CD14-positive monocyte (primary cell): Measurements from ENCODE around the gene PLPPR3. TPM values are rescaled to one million over a fixed set of nuclear protein-coding genes. Genes with fewer than 3 reads are reported as not detected.

Source experiments
- DNase-seq, 3 donors: peaks; one replicate each; pipeline ENCODE4 v3.0.0-alpha.2; 2011 to 2022
- H2AFZ ChIP-seq: 2 replicates; pipeline ENCODE4 v1.6.0; 2012; ENCODE audit warnings: mild to moderate bottlenecking, low read depth, low read length, inconsistent platforms; ENCODE audit not compliant: insufficient read depth, poor library complexity, severe bottlenecking
- H3K27ac ChIP-seq, 2 donors: 1 replicate in 1 of 2; 2 replicates in 1 of 2; pipeline ENCODE4 v1.5.1; 2012 to 2013; ENCODE audit warnings: low read length in 2 of 2, control low read depth in 1 of 2, inconsistent platforms in 1 of 2, low read depth in 1 of 2, mild to moderate bottlenecking in 1 of 2
- H3K27me3 ChIP-seq, 2 donors: one replicate each; pipeline versions ENCODE4 v1.6.0 to v1.6.1; 2011 to 2013; ENCODE audit warnings: low read length in 2 of 2; ENCODE audit not compliant: control insufficient read depth in 2 of 2, insufficient read depth in 2 of 2
- H3K36me3 ChIP-seq, 2 donors: replicated peaks in 1 of 2; 1 replicate in 1 of 2; 2 replicates in 1 of 2; pipeline versions ENCODE4 v1.5.1 to v1.6.1; 2012 to 2013; ENCODE audit warnings: low read length in 2 of 2, control low read depth in 1 of 2, inconsistent platforms in 1 of 2, mild to moderate bottlenecking in 1 of 2; ENCODE audit not compliant: insufficient read depth in 2 of 2, control insufficient read depth in 1 of 2
- H3K4me1 ChIP-seq, 2 donors: 1 replicate in 1 of 2; 2 replicates in 1 of 2; pipeline versions ENCODE4 v1.5.1 to v1.6.1; 2012 to 2013; ENCODE audit warnings: low read length in 2 of 2, control low read depth in 1 of 2, inconsistent platforms in 1 of 2, mild to moderate bottlenecking in 1 of 2, moderate library complexity in 1 of 2; ENCODE audit not compliant: insufficient read depth in 2 of 2, control insufficient read depth in 1 of 2
- H3K4me2 ChIP-seq: replicated peaks from 2 replicates; pipeline ENCODE3; 2012; ENCODE audit warnings: low read length, moderate library complexity, mild to moderate bottlenecking; ENCODE audit not compliant: poor library complexity, severe bottlenecking; ENCODE audit errors: extremely low read depth
- H3K4me3 ChIP-seq, 3 experiments: fragments of 200-600 bp in 1 of 3; sonication (generic) in 1 of 3; replicated peaks in 1 of 3; 1 replicate in 2 of 3; 2 replicates in 1 of 3; pipeline ENCODE4 v1.5.1; 2011 to 2013; ENCODE audit warnings: low read length in 3 of 3, mild to moderate bottlenecking in 3 of 3, control low read depth in 2 of 3, low read depth in 2 of 3, inconsistent platforms in 1 of 3, moderate library complexity in 1 of 3
- H3K79me2 ChIP-seq: 2 replicates; pipeline ENCODE4 v1.6.0; 2012; ENCODE audit warnings: mild to moderate bottlenecking, control low read depth, inconsistent platforms, low read length, moderate library complexity; ENCODE audit not compliant: insufficient read depth
- H3K9ac ChIP-seq: 2 replicates; pipeline ENCODE4 v1.6.0; 2017; ENCODE audit warnings: low read length, mild to moderate bottlenecking; ENCODE audit not compliant: insufficient read depth, poor library complexity, severe bottlenecking
- H3K9me3 ChIP-seq, 2 donors: replicated peaks in 1 of 2; 1 replicate in 1 of 2; 2 replicates in 1 of 2; pipeline versions ENCODE4 v1.5.1 to v1.6.1; 2012 to 2013; ENCODE audit warnings: low read length in 2 of 2, control low read depth in 1 of 2; ENCODE audit not compliant: control insufficient read depth in 1 of 2, insufficient read depth in 1 of 2
- H4K20me1 ChIP-seq: 2 replicates; pipeline ENCODE4 v1.6.0; 2012; ENCODE audit warnings: mild to moderate bottlenecking, low read length, control low read depth, moderate library complexity; ENCODE audit not compliant: insufficient read depth
- H3K27ac Mint-ChIP-seq, 7 donors: one replicate each; pipeline ENCODE4 v1.8.0; 2020; ENCODE audit warnings: mild to moderate bottlenecking in 7 of 7, mixed read lengths in 7 of 7, moderate library complexity in 6 of 7, inconsistent platforms in 2 of 7
- H3K27me3 Mint-ChIP-seq, 3 donors: one replicate each; pipeline ENCODE4 v1.8.0; 2021 to 2022; ENCODE audit warnings: low read depth in 3 of 3, mild to moderate bottlenecking in 3 of 3, mixed read lengths in 3 of 3, moderate library complexity in 3 of 3, inconsistent platforms in 1 of 3
- H3K36me3 Mint-ChIP-seq, 2 donors: one replicate each; pipeline ENCODE4 v1.8.0; 2020; ENCODE audit warnings: mixed read lengths in 2 of 2, inconsistent platforms in 1 of 2, mild to moderate bottlenecking in 1 of 2
- H3K4me1 Mint-ChIP-seq: one replicate; pipeline ENCODE4 v1.8.0; 2020; ENCODE audit warnings: mild to moderate bottlenecking, mixed read lengths
- H3K4me3 Mint-ChIP-seq, 2 donors: one replicate each; pipeline ENCODE4 v1.8.0; 2020; ENCODE audit warnings: mild to moderate bottlenecking in 2 of 2, mixed read lengths in 2 of 2, moderate library complexity in 1 of 2
- H3K9me3 Mint-ChIP-seq, 7 donors: one replicate each; pipeline ENCODE4 v1.8.0; 2020 to 2022; ENCODE audit warnings: mixed read lengths in 7 of 7, mild to moderate bottlenecking in 6 of 7, moderate library complexity in 6 of 7, inconsistent platforms in 2 of 7
- CTCF ChIP-seq: fragments of 200-600 bp; IDR thresholded peaks from one replicate; pipeline ENCODE4 v1.8.0; 2022; ENCODE audit warnings: antibody characterized with exemption, mild to moderate bottlenecking
- WGBS: methylation state at CpG from one replicate; pipeline ENCODE4 v1.1.5; 2013; ENCODE audit warnings: missing lambda C conversion rate; ENCODE audit not compliant: insufficient coverage; 5-methylcytosine and 5-hydroxymethylcytosine counted together
- intact Hi-C, 2 donors: fragments of 100-400 bp; cut with micrococcal nuclease; formaldehyde crosslinking; loops; one replicate each; pipeline versions ENCODE4 v1.15.0 to v1.15.1; 2023
- polyA plus RNA-seq, 3 donors: library from polyadenylated mRNA; depleted of rRNA in 1 of 3; unstranded in 2 of 3; stranded (reverse) in 1 of 3; fragments of 300-500 nt in 2 of 3; fragments of >200 nt in 1 of 3; fragmentation: Illumina TruSeq in 2 of 3; gene quantifications; 1 replicate in 2 of 3; 2 replicates in 1 of 3; pipeline ENCODE4 v1.2.3, GENCODE V29; 2012 to 2021

Gene PLPPR3
- polyA plus RNA-seq, 3 donors, result 1.2 TPM; not detected in 2

DNA sequence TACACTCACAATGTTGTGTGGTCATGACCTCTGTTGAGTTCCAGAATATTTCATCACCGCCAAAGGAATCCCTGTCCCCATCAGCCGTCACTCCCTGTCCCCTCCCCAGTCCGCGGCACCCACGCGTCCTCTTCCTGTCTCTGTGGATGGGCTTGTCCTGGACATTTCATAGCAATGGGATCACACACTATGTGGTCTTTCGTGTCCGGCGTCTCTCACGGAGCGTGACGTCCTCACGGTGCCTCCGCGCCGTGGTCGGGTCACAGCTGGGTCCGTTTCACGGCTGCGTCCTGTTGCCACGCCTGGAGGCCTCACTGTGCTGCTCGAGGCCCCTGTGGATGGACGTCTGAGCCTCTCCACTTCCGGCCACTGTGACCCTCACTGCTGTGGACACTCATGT lies 12.5 kb upstream of the PLPPR3 start:
- no peaks in the 10 kb centered on the region for H3K9me3 ChIP-seq
- H3K27me3 ChIP-seq, result peaks cover 0 to 15% of the 10 kb centered on the region in 2 donors
- no peak for DNase-seq
- peak overlapping the region in 1 of 2 donors; percentile 60 for H3K4me3 Mint-ChIP-seq
- peaks cover 0 to 11% (median 2%) of the 10 kb centered on the region in 7 donors for H3K9me3 Mint-ChIP-seq
- peaks cover 51% of the 10 kb centered on the region for H3K4me1 Mint-ChIP-seq
- H3K27me3 Mint-ChIP-seq, result peaks cover 15 to 37% (median 18%) of the 10 kb centered on the region in 3 donors
- 59% methylated on average over 23 of the region's 24 CpGs for WGBS
- H3K36me3 Mint-ChIP-seq, result peaks cover 0 to 7% of the 10 kb centered on the region in 2 donors
- no peaks in the 10 kb centered on the region for H3K36me3 ChIP-seq
- H3K27ac Mint-ChIP-seq, result no peak overlapping the region
- no peak overlapping the region for H3K4me3 ChIP-seq
- H3K9ac ChIP-seq, result no peak overlapping the region
- H4K20me1 ChIP-seq, result no peaks in the 10 kb centered on the region
- no peak overlapping the region for H3K27ac ChIP-seq
- H3K4me2 ChIP-seq, result no peak overlapping the region
- intact Hi-C loops, result no loop called here
- peaks cover 28% of the 10 kb centered on the region for H3K79me2 ChIP-seq
- no peak for TF ChIP-seq CTCF
- peaks cover 35 to 44% of the 10 kb centered on the region in 2 donors for H3K4me1 ChIP-seq
- no peak overlapping the region for H2AFZ ChIP-seq

- intact Hi-C loops, result no loop called here
- Mint-ChIP-seq H3K27ac (peak overlapping the region in 2 of 7 donors; percentile 38 to 72), H3K9me3 (peaks cover 0 to 8% (median 2%) of the 10 kb centered on the region in 7 donors), H3K36me3 (peaks cover 0 to 7% of the 10 kb centered on the region in 2 donors), H3K4me3 (no peak overlapping the region), H3K27me3 (peaks cover 11 to 30% (median 14%) of the 10 kb centered on the region in 3 donors), H3K4me1 (peaks cover 56% of the 10 kb centered on the region)
- TF ChIP-seq CTCF, result no peak
- no peak overlapping the region for H3K4me3 ChIP-seq
- DNase-seq, result no peak
- H3K4me2 ChIP-seq, result no peak overlapping the region
- H3K4me1 ChIP-seq, result peaks cover 49 to 59% of the 10 kb centered on the region in 2 donors
- no peaks in the 10 kb centered on the region for H3K9me3 ChIP-seq
- 47% methylated on average over 23 of the region's 38 CpGs for WGBS
- H3K79me2 ChIP-seq, result peaks cover 41% of the 10 kb centered on the region
- H3K27ac ChIP-seq, result no peak overlapping the region
- H3K27me3 ChIP-seq, result peaks cover 0 to 12% of the 10 kb centered on the region in 2 donors
- no peak overlapping the region for H2AFZ ChIP-seq
- no peaks in the 10 kb centered on the region for H3K36me3 ChIP-seq
- no peak overlapping the region for H3K9ac ChIP-seq
- no peaks in the 10 kb centered on the region for H4K20me1 ChIP-seq
Measured at GRCh38 chr19:831407-832369, 9.9 kb upstream of the PLPPR3 start.
